ENCODE results near the gene SFI1.

The SFI1 gene

DNA sequence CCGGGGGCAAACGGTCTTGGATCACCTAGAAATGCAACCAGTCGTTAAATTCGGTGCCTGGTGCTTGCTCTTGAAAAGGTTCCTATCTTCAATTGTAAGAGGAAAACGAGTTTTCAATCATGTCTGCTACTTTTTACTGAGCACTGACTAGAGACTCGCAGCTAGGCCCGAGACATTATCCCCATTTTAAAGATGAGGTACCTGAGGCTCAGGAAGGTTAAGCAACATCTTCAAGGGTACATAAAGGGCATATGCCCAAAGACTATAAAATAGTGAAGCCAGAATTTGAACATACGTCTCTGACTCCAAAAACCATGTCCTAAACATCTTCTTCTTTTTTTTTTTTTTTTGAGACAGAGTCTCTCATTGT is 166.3 kb downstream of the SFI1 start:
- FAIRE-seq: no peak
- DNase-seq (ENCODE audit: low spot score): no peak
